Endothelial cell (in vitro differentiated cells): ENCODE measurements around the gene UBXN2A. TPM values are rescaled to one million over a fixed set of nuclear protein-coding genes. Genes with fewer than 3 reads are reported as not detected.

Source experiments
- DNase-seq: peaks from one replicate; pipeline ENCODE4 v3.0.0; 2021; ENCODE audit warnings: low spot score
- H3K27ac Mint-ChIP-seq: one replicate; pipeline ENCODE4 v1.8.0; 2021; ENCODE audit warnings: mixed read lengths, inconsistent platforms; ENCODE audit not compliant: unreplicated experiment
- H3K27me3 Mint-ChIP-seq: one replicate; pipeline ENCODE4 v1.8.0; 2021; ENCODE audit warnings: mild to moderate bottlenecking, moderate library complexity, mixed read lengths, inconsistent platforms; ENCODE audit not compliant: unreplicated experiment
- H3K36me3 Mint-ChIP-seq: one replicate; pipeline ENCODE4 v1.8.0; 2021; ENCODE audit warnings: mild to moderate bottlenecking, low read depth, mixed read lengths, inconsistent platforms; ENCODE audit not compliant: unreplicated experiment
- H3K4me1 Mint-ChIP-seq: one replicate; pipeline ENCODE4 v1.8.0; 2021; ENCODE audit warnings: mild to moderate bottlenecking, mixed read lengths, inconsistent platforms; ENCODE audit not compliant: unreplicated experiment
- H3K4me3 Mint-ChIP-seq: one replicate; pipeline ENCODE4 v1.8.0; 2021; ENCODE audit warnings: mild to moderate bottlenecking, mixed read lengths, inconsistent platforms; ENCODE audit not compliant: unreplicated experiment
- H3K9me3 Mint-ChIP-seq: one replicate; pipeline ENCODE4 v1.8.0; 2021; ENCODE audit warnings: mixed read lengths, inconsistent platforms; ENCODE audit not compliant: unreplicated experiment
- CTCF ChIP-seq: fragments of 200-600 bp; sonication (generic); IDR thresholded peaks from one replicate; pipeline ENCODE4 v1.5.0; 2021; ENCODE audit warnings: antibody characterized with exemption; ENCODE audit not compliant: unreplicated experiment
- total RNA-seq: library from RNA; stranded (reverse); fragmentation: NEBNext Ultra II Directional; extraction: Animal tissue kit (Norgen Biotek cat#: 25700); gene quantifications from one replicate; pipeline ENCODE4 v1.2.1, GENCODE V29; 2021; ENCODE audit not compliant: unreplicated experiment

UBXN2A gene
- total RNA-seq, 1 donor from 2014 or later: 14.9 TPM

- H3K36me3 Mint-ChIP-seq: no peaks in the 10 kb centered on the region
- TF ChIP-seq CTCF: no peak
- H3K27me3 Mint-ChIP-seq: peaks cover 8% of the 10 kb centered on the region
- peaks cover 11% of the 10 kb centered on the region for H3K4me1 Mint-ChIP-seq
- H3K9me3 Mint-ChIP-seq: no peaks in the 10 kb centered on the region
- H3K27ac Mint-ChIP-seq: no peak overlapping the region
- no peak for DNase-seq
- H3K4me3 Mint-ChIP-seq: no peak overlapping the region
These were observed 67.4 kb downstream of the UBXN2A start for GRCh38 chr2:24007693-24008092.

GRCh38 chr2:24008672-24009366 is 68.6 kb downstream of the UBXN2A start:
- peak overlapping the region; percentile 68 for H3K4me3 Mint-ChIP-seq
- H3K9me3 Mint-ChIP-seq: no peaks in the 10 kb centered on the region
- no peaks in the 10 kb centered on the region for H3K36me3 Mint-ChIP-seq
- peaks cover 15% of the 10 kb centered on the region for H3K4me1 Mint-ChIP-seq
- no peak overlapping the region for H3K27ac Mint-ChIP-seq
- H3K27me3 Mint-ChIP-seq: peaks cover 8% of the 10 kb centered on the region
- DNase-seq: no peak
- no peak for TF ChIP-seq CTCF

- DNase-seq: no peak
- peaks cover 15% of the 10 kb centered on the region for H3K4me1 Mint-ChIP-seq
- H3K4me3 Mint-ChIP-seq: peak overlapping the region; percentile 68
- H3K27ac Mint-ChIP-seq: no peak overlapping the region
- no peak for TF ChIP-seq CTCF
- H3K27me3 Mint-ChIP-seq: peaks cover 8% of the 10 kb centered on the region
- H3K36me3 Mint-ChIP-seq: no peaks in the 10 kb centered on the region
- H3K9me3 Mint-ChIP-seq: no peaks in the 10 kb centered on the region
These were observed 69.1 kb downstream of the UBXN2A start for GRCh38 chr2:24009367-24009679.

- peaks cover 15% of the 10 kb centered on the region for H3K4me1 Mint-ChIP-seq
- peaks cover 8% of the 10 kb centered on the region for H3K27me3 Mint-ChIP-seq
- no peaks in the 10 kb centered on the region for H3K36me3 Mint-ChIP-seq
- H3K4me3 Mint-ChIP-seq: peak within 1 kb of the TSS; percentile 68
- no peak for TF ChIP-seq CTCF
- DNase-seq: peak; percentile 31
- H3K27ac Mint-ChIP-seq: no peak within 1 kb of the TSS
- no peaks in the 10 kb centered on the region for H3K9me3 Mint-ChIP-seq
These were observed 69.6 kb downstream of the UBXN2A start, which contains the start of gene MFSD2B for GRCh38 chr2:24009680-24010476. MFSD2B (plus strand) TSS chr2:24010085; CDS start chr2:24010097, 12 bp downstream.
